ENCODE results near the gene OSBPL5.

OSBPL5 gene

DNA sequence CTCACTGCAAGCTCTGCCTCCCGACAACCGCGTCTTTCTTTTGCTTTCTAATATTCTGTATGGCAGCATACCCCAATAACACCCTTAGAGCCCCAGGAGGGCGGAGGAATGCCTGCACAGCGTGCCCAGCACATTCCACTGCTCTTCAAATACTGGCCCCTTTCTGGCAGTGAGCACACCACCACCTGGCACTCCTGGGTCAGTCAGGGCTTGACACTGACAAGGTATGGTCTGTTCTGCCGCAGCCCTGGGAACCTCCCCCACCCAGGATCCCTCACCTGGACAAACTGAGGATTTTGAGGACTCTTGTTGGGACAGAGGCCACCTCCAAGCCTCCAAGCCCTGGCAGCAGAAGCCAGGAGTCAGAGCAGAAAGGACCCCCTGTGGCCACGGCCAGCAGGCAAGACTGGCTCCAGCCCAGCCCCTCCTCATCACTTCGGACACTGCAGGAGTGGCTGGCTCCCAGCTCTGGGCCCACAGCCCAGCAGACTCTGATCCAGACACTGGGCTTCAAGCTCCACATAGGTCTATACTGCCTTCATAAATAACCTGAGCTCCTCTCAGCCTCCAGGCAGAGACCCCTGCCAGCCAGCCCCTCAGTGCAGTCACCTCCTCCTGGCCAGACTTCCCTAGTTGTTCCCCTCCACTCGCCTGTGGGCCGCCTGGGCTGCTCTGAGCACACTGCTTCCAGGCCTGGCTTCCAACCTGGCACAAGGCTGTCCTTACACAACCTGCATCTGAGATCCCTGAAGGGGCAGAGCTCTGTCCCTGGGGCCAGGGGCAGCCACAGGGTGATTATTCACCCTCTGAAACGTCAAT lies 122.4 kb downstream of the OSBPL5 start:
- H3K27me3 ChIP-seq (ENCODE audit: control insufficient read depth in 1 of 2, insufficient read depth in 2 of 2, low read length in 2 of 2) = no peaks in the 10 kb centered on the region
- H3K9ac ChIP-seq (ENCODE audit: low read depth in 1 of 2, low read length in 2 of 2) = no peak overlapping the region
- no peaks in the 10 kb centered on the region for H3K9me3 ChIP-seq (ENCODE audit: control insufficient read depth in 1 of 2, low read length in 2 of 2)
- H3K27ac ChIP-seq (ENCODE audit: low read depth, low read length) = no peak overlapping the region
- peaks cover 38 to 65% of the 10 kb centered on the region in 2 donors for H3K36me3 ChIP-seq (ENCODE audit: control insufficient read depth in 1 of 2, insufficient read depth in 2 of 2, low read length in 2 of 2)
- no peak overlapping the region for H3K4me3 ChIP-seq (ENCODE audit: low read depth in 1 of 2, low read length in 2 of 2)
- peaks cover 9 to 10% of the 10 kb centered on the region in 2 donors for H3K4me1 ChIP-seq (ENCODE audit: control insufficient read depth in 1 of 2, insufficient read depth in 2 of 2, low read length in 2 of 2)

DNA sequence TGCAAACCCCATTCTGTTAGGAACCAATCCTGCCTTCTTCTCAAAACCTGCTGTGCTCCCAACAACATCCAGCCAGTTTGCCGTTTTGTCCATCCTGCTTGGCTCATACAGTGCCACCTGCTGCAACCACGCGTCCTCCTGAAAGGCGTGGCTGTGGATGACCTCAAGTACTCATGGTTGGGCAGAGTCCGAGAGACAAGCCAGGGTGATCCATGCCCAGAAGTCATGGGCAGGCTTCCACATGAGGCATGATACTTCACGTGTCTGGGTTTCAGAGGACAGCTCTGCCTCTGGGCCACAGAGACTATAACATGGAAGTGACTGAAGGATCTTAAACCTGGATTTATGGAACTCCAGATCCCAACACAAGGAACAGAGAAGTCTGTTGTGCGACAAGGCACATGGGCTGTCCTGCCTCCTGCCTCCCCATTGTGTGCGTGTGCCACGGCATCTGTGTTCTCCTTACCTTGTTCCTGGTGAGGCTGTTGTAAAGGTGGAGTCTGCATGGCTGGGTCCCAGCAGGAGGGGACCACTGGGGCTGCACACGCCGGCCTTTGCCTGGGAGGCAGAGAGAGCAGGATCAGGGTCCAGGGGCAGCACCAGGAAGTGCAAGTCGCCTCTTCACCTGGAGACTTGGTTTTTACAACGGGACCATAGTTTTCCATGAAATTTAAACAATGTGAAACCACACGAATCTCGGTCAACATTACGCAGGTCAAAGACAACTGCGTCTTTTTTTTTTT lies 123.2 kb downstream of the OSBPL5 start:
- Histone ChIP-seq H3K9ac (ENCODE audit: low read depth in 1 of 2, low read length in 2 of 2) (no peak overlapping the region), H3K27me3 (ENCODE audit: control insufficient read depth in 1 of 2, insufficient read depth in 2 of 2, low read length in 2 of 2) (no peaks in the 10 kb centered on the region), H3K4me1 (ENCODE audit: control insufficient read depth in 1 of 2, insufficient read depth in 2 of 2, low read length in 2 of 2) (peaks cover 14 to 17% of the 10 kb centered on the region in 2 donors), H3K27ac (ENCODE audit: low read depth, low read length) (no peak overlapping the region), H3K4me3 (ENCODE audit: low read depth in 1 of 2, low read length in 2 of 2) (no peak overlapping the region), H3K36me3 (ENCODE audit: control insufficient read depth in 1 of 2, insufficient read depth in 2 of 2, low read length in 2 of 2) (peaks cover 46 to 67% of the 10 kb centered on the region in 2 donors), H3K9me3 (ENCODE audit: control insufficient read depth in 1 of 2, low read length in 2 of 2) (no peaks in the 10 kb centered on the region)

DNA sequence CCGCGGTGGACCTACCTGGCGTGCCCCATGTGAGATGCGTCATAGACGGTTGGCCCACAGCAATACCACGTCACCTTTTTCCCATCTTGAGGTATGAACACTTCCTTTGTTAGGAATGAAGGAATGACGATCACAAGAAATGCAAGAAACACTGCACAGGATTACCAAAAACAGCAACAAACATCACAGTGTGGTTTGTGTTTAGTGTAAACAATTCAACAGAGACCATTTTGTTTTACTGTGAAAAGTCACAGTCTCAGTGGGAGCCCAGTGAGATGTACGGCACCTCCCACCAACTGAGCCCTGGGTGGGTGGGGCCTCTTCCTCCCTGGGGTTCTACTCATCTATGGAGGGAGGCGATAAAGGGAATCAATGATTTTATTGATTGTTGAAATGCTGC lies 124.2 kb downstream of the OSBPL5 start:
- no peak overlapping the region for H3K4me3 ChIP-seq (ENCODE audit: low read depth in 1 of 2, low read length in 2 of 2)
- H3K27ac ChIP-seq (ENCODE audit: low read depth, low read length) = no peak overlapping the region
- H3K36me3 ChIP-seq (ENCODE audit: control insufficient read depth in 1 of 2, insufficient read depth in 2 of 2, low read length in 2 of 2) = peaks cover 50 to 72% of the 10 kb centered on the region in 2 donors
- no peaks in the 10 kb centered on the region for H3K9me3 ChIP-seq (ENCODE audit: control insufficient read depth in 1 of 2, low read length in 2 of 2)
- no peaks in the 10 kb centered on the region for H3K27me3 ChIP-seq (ENCODE audit: control insufficient read depth in 1 of 2, insufficient read depth in 2 of 2, low read length in 2 of 2)
- H3K9ac ChIP-seq (ENCODE audit: low read depth in 1 of 2, low read length in 2 of 2) = no peak overlapping the region
- peaks cover 14 to 17% of the 10 kb centered on the region in 2 donors for H3K4me1 ChIP-seq (ENCODE audit: control insufficient read depth in 1 of 2, insufficient read depth in 2 of 2, low read length in 2 of 2)

DNA sequence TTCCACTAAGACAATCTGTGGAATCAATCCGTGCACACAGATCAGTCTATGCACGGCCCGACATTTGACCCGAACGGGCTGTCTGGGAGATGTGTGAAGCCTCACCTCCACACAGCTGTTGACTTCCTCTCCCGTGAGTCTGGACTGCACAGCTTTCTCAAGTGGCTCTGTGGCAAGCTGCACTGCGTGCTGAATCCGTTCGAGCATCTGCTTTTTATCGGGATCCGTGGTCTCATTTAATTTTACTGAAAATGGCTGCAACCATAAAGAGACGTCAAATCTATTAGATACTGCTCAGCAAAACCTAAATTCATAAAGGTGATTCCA lies 127.2 kb downstream of the OSBPL5 start:
- H3K27me3 ChIP-seq (ENCODE audit: control insufficient read depth in 1 of 2, insufficient read depth in 2 of 2, low read length in 2 of 2) = no peaks in the 10 kb centered on the region
- H3K4me1 ChIP-seq (ENCODE audit: control insufficient read depth in 1 of 2, insufficient read depth in 2 of 2, low read length in 2 of 2) = peaks cover 14 to 17% of the 10 kb centered on the region in 2 donors
- no peaks in the 10 kb centered on the region for H3K9me3 ChIP-seq (ENCODE audit: control insufficient read depth in 1 of 2, low read length in 2 of 2)
- no peak overlapping the region for H3K27ac ChIP-seq (ENCODE audit: low read depth, low read length)
- H3K9ac ChIP-seq (ENCODE audit: low read depth in 1 of 2, low read length in 2 of 2) = no peak overlapping the region
- H3K36me3 ChIP-seq (ENCODE audit: control insufficient read depth in 1 of 2, insufficient read depth in 2 of 2, low read length in 2 of 2) = peaks cover 47 to 69% of the 10 kb centered on the region in 2 donors
- no peak overlapping the region for H3K4me3 ChIP-seq (ENCODE audit: low read depth in 1 of 2, low read length in 2 of 2)

All from duodenal mucosa (tissue), 2 donors.